Tibial nerve (tissue), 3 donors: Measurements from ENCODE around the gene MYRIP.

Experiments
- POLR2A ChIP-seq, 2 donors: fragments of 450-650 bp; IDR thresholded peaks; one replicate each; pipeline ENCODE4 v1.6.1; 2017; ENCODE audit warnings: antibody characterized with exemption in 2 of 2, mild to moderate bottlenecking in 2 of 2, moderate library complexity in 2 of 2
- TF ChIP-seq, protein P1 (sequence below), 5 experiments: fragments of 200-600 bp in 3 of 5; fragments of 450-650 bp in 2 of 5; sonication (generic) in 3 of 5; IDR thresholded peaks; one replicate each; pipeline ENCODE4 v1.5.1; 2016 to 2019; ENCODE audit warnings: antibody characterized with exemption in 5 of 5, mild to moderate bottlenecking in 3 of 5, moderate library complexity in 2 of 5

DNA sequence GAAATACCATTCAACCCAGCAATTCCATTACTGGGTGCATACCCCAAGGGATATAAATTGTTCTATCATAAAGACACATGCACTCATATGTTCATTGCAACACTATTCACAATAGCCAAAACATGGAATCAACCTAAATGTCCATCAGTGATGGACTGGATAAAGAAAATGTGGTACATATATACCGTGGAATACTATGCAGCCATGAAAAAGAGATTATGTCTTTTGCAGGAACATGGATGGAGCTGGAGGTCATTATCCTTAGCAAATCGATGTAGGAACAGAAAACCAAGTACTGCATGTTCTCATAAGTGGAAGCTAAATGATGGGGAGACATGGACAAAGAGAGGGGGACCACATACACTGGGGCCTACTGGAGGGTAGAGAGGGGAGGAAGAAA, 5.5 kb upstream of the MYRIP start:
- TF ChIP-seq POLR2A (IDR thresholded peaks at IDR 0.05): no peak
- TF ChIP-seq, protein P1, sequence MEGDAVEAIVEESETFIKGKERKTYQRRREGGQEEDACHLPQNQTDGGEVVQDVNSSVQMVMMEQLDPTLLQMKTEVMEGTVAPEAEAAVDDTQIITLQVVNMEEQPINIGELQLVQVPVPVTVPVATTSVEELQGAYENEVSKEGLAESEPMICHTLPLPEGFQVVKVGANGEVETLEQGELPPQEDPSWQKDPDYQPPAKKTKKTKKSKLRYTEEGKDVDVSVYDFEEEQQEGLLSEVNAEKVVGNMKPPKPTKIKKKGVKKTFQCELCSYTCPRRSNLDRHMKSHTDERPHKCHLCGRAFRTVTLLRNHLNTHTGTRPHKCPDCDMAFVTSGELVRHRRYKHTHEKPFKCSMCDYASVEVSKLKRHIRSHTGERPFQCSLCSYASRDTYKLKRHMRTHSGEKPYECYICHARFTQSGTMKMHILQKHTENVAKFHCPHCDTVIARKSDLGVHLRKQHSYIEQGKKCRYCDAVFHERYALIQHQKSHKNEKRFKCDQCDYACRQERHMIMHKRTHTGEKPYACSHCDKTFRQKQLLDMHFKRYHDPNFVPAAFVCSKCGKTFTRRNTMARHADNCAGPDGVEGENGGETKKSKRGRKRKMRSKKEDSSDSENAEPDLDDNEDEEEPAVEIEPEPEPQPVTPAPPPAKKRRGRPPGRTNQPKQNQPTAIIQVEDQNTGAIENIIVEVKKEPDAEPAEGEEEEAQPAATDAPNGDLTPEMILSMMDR (IDR thresholded peaks at IDR 0.05): no peak
